H1 (cell line): ENCODE data around the gene ATAD5. TPM values are rescaled to one million over a fixed set of nuclear protein-coding genes. Genes with fewer than 3 reads are reported as not detected.

Experiments used
- CTCF ChIA-PET: fragments of 300-600 bp; sonication (Branson Sonifier 250); formaldehyde crosslinking; loops from one replicate; lab custom pipeline; 2021; ENCODE audit not compliant: partially characterized antibody; lab: Charles Lee
- POLR2A ChIA-PET: fragments of 300-600 bp; sonication (Branson Sonifier 250); formaldehyde crosslinking; loops from one replicate; lab custom pipeline; 2021; ENCODE audit warnings: inconsistent platforms; ENCODE audit not compliant: partially characterized antibody; lab: Charles Lee
- DNase-seq, 2 experiments: peaks; one replicate each; pipeline versions ENCODE4 v3.0.0 to v3.0.0-alpha.2; 2010 to 2022; ENCODE audit warnings: low spot score in 2 of 2, low read depth in 1 of 2, mixed read lengths in 1 of 2
- FAIRE-seq: peaks from 2 replicates; lab custom pipeline; 2011; peaks lifted over from hg19 to GRCh38; lab: Jason Lieb, UNC
- H2AFZ ChIP-seq: 2 replicates; pipeline ENCODE4 v1.8.1; 2012; ENCODE audit warnings: low read length, inconsistent platforms
- H2AK5ac ChIP-seq: 2 replicates; pipeline ENCODE4 v1.6.1; 2013; ENCODE audit warnings: low read depth, low read length
- H2BK120ac ChIP-seq: replicated peaks from 2 replicates; pipeline ENCODE3; 2013; ENCODE audit warnings: low read depth, low read length, inconsistent platforms
- H2BK12ac ChIP-seq: 2 replicates; pipeline ENCODE4 v1.6.1; 2013; ENCODE audit warnings: low read depth, low read length
- H2BK15ac ChIP-seq: 2 replicates; pipeline ENCODE4 v1.6.1; 2013; ENCODE audit warnings: low read length
- H2BK20ac ChIP-seq: 2 replicates; pipeline ENCODE4 v1.6.1; 2013; ENCODE audit warnings: low read length
- H2BK5ac ChIP-seq: 2 replicates; pipeline ENCODE4 v1.6.1; 2013; ENCODE audit warnings: low read depth, low read length
- H3K14ac ChIP-seq: 2 replicates; pipeline ENCODE4 v1.6.1; 2013; ENCODE audit warnings: inconsistent platforms; ENCODE audit not compliant: insufficient read length
- H3K18ac ChIP-seq: 2 replicates; pipeline ENCODE4 v1.6.1; 2013; ENCODE audit warnings: low read length; ENCODE audit errors: extremely low read depth
- H3K23ac ChIP-seq: 2 replicates; pipeline ENCODE4 v1.6.1; 2013; ENCODE audit warnings: inconsistent platforms; ENCODE audit not compliant: insufficient read length
- H3K23me2 ChIP-seq: 2 replicates; pipeline ENCODE4 v1.6.1; 2013; ENCODE audit warnings: low read depth, low read length
- H3K27ac ChIP-seq: 2 replicates; pipeline ENCODE4 v1.6.1; 2011; ENCODE audit warnings: low read depth, low read length, inconsistent platforms
- H3K27me3 ChIP-seq, 4 experiments: replicated peaks in 1 of 4; 1 replicate in 1 of 4; 2 replicates in 3 of 4; pipeline versions ENCODE4 v1.6.1 to v1.8.1; 2011 to 2013; ENCODE audit warnings: low read length in 3 of 4, mild to moderate bottlenecking in 3 of 4, inconsistent platforms in 2 of 4, mixed read lengths in 2 of 4, moderate library complexity in 1 of 4; ENCODE audit not compliant: control insufficient read depth in 3 of 4, insufficient read depth in 3 of 4; ENCODE audit errors: extremely low read depth in 1 of 4
- H3K36me3 ChIP-seq, 4 experiments: 2 replicates each; pipeline versions ENCODE4 v1.6.1 to v1.8.1; 2011 to 2013; ENCODE audit warnings: mild to moderate bottlenecking in 4 of 4, low read length in 3 of 4, moderate library complexity in 2 of 4, control low read depth in 1 of 4, inconsistent platforms in 1 of 4; ENCODE audit not compliant: insufficient read depth in 4 of 4, control insufficient read depth in 2 of 4
- H3K4ac ChIP-seq: replicated peaks from 2 replicates; pipeline ENCODE3; 2013; ENCODE audit warnings: low read length, low read depth, mixed read lengths, inconsistent platforms; ENCODE audit not compliant: insufficient read length
- H3K4me1 ChIP-seq, 4 experiments: replicated peaks in 1 of 4; 1 replicate in 1 of 4; 2 replicates in 3 of 4; pipeline versions ENCODE4 v1.6.1 to v1.8.1; 2011 to 2013; ENCODE audit warnings: low read length in 3 of 4, inconsistent platforms in 2 of 4, mixed read lengths in 1 of 4; ENCODE audit not compliant: insufficient read depth in 4 of 4, control insufficient read depth in 3 of 4
- H3K4me2 ChIP-seq, 2 experiments: 2 replicates each; pipeline versions ENCODE4 v1.6.1 to v1.8.1; 2011 to 2013; ENCODE audit warnings: low read depth in 2 of 2, low read length in 2 of 2, control low read depth in 1 of 2, inconsistent platforms in 1 of 2, mild to moderate bottlenecking in 1 of 2; ENCODE audit not compliant: insufficient read depth in 1 of 2
- H3K4me3 ChIP-seq, 4 experiments: fragments of 200-600, 300-600 bp in 1 of 4; sonication (generic), shearing (Covaris generic), sonication (Bioruptor Twin) in 1 of 4; 2 replicates each; pipeline versions ENCODE4 v1.5.1 to v1.8.1; 2011 to 2016; ENCODE audit warnings: low read length in 4 of 4, low read depth in 3 of 4, control low read depth in 2 of 4, inconsistent platforms in 2 of 4, mild to moderate bottlenecking in 2 of 4, mixed read lengths in 1 of 4, moderate library complexity in 1 of 4; ENCODE audit not compliant: insufficient read depth in 2 of 4; ENCODE audit errors: extremely low read depth in 1 of 4
- H3K56ac ChIP-seq: replicated peaks from 2 replicates; pipeline ENCODE3; 2013; ENCODE audit warnings: low read depth, mild to moderate bottlenecking, mixed read lengths, low read length, inconsistent platforms; ENCODE audit not compliant: insufficient read length
- H3K79me1 ChIP-seq: 2 replicates; pipeline ENCODE4 v1.6.1; 2013; ENCODE audit warnings: low read depth, low read length, control low read depth
- H3K79me2 ChIP-seq, 2 experiments: 2 replicates each; pipeline versions ENCODE4 v1.6.1 to v1.8.1; 2012 to 2013; ENCODE audit warnings: low read length in 2 of 2, mild to moderate bottlenecking in 2 of 2, inconsistent platforms in 1 of 2; ENCODE audit not compliant: insufficient read depth in 2 of 2, control insufficient read depth in 1 of 2
- H3K9ac ChIP-seq, 4 experiments: replicated peaks in 1 of 4; 1 replicate in 1 of 4; 2 replicates in 3 of 4; pipeline versions ENCODE4 v1.6.1 to v1.8.1; 2011 to 2013; ENCODE audit warnings: low read depth in 3 of 4, low read length in 3 of 4, control low read depth in 2 of 4, mild to moderate bottlenecking in 2 of 4, moderate library complexity in 2 of 4, inconsistent platforms in 1 of 4; ENCODE audit errors: extremely low read depth in 1 of 4
- H3K9me3 ChIP-seq, 2 experiments: 2 replicates each; pipeline versions ENCODE4 v1.6.1 to v1.8.1; 2012 to 2013; ENCODE audit warnings: mild to moderate bottlenecking in 2 of 2, moderate library complexity in 2 of 2, control low read depth in 1 of 2, inconsistent platforms in 1 of 2, low read depth in 1 of 2, low read length in 1 of 2, mixed read lengths in 1 of 2; ENCODE audit not compliant: insufficient read depth in 2 of 2
- H4K20me1 ChIP-seq, 2 experiments: replicated peaks in 1 of 2; 2 replicates each; pipeline versions ENCODE3 to v1.8.1; 2011 to 2013; ENCODE audit warnings: inconsistent platforms in 2 of 2, low read length in 2 of 2, mild to moderate bottlenecking in 1 of 2; ENCODE audit not compliant: insufficient read depth in 2 of 2, control insufficient read depth in 1 of 2
- H4K5ac ChIP-seq: 2 replicates; pipeline ENCODE4 v1.6.1; 2013; ENCODE audit warnings: low read length, low read depth, mixed read lengths, inconsistent platforms; ENCODE audit not compliant: insufficient read length
- H4K8ac ChIP-seq: 2 replicates; pipeline ENCODE4 v1.8.0; 2013; ENCODE audit warnings: mild to moderate bottlenecking, moderate library complexity, low read length, inconsistent platforms; ENCODE audit not compliant: insufficient read depth; ENCODE audit errors: extremely low read depth
- H4K91ac ChIP-seq: replicated peaks from 2 replicates; pipeline ENCODE3; 2013; ENCODE audit warnings: low read length, mixed read lengths, inconsistent platforms; ENCODE audit not compliant: insufficient read length
- E2F6 ChIP-seq: IDR thresholded peaks from 2 replicates; pipeline ENCODE4 v1.6.1; 2012; ENCODE audit warnings: inconsistent platforms
- HDAC2 ChIP-seq, 2 experiments: fragments of 300-600 bp in 1 of 2; sonication (generic) in 1 of 2; IDR thresholded peaks; 2 replicates each; pipeline ENCODE4 v1.6.1; 2011 to 2012; ENCODE audit warnings: low read depth in 2 of 2, low read length in 2 of 2, mild to moderate bottlenecking in 2 of 2, moderate library complexity in 2 of 2, borderline replicate concordance in 1 of 2, inconsistent platforms in 1 of 2
- MAX ChIP-seq: IDR thresholded peaks from 2 replicates; pipeline ENCODE4 v1.6.1; 2012; ENCODE audit warnings: inconsistent platforms
- TAF1 ChIP-seq: IDR thresholded peaks from 2 replicates; pipeline ENCODE4 v1.6.1; 2011; ENCODE audit warnings: mild to moderate bottlenecking, low read depth, low read length
- WGBS, 2 experiments: shearing (Covaris generic) in 1 of 2; methylation state at CpG; one replicate each; pipeline versions ENCODE4 v1.1.6 to v1.1.7; 2013 to 2015; ENCODE audit warnings: low lambda C conversion rate in 2 of 2, mixed read lengths in 2 of 2, inconsistent platforms in 1 of 2, low coverage in 1 of 2, missing lambda C conversion rate in 1 of 2; ENCODE audit not compliant: insufficient replicate concordance in 2 of 2, insufficient coverage in 1 of 2, insufficient read length in 1 of 2; ENCODE audit errors: extremely low coverage in 1 of 2, missing lambda C conversion rate in 1 of 2; 5-methylcytosine and 5-hydroxymethylcytosine counted together
- polyA plus RNA-seq, 7 experiments: library from polyadenylated mRNA; depleted of rRNA in 3 of 7; stranded (reverse) in 5 of 7; unstranded in 2 of 7; fragments of >200 nt in 5 of 7; fragments of 200-250 nt in 2 of 7; gene quantifications; 1 replicate in 5 of 7; 2 replicates in 1 of 7; 4 replicates in 1 of 7; pipeline versions ENCODE4 v1.2.1 to v1.2.3, GENCODE V29; 2011 to 2013; ENCODE audit warnings: missing spikeins in 2 of 7, mixed read lengths in 2 of 7
- total RNA-seq: library from RNA; stranded (reverse); fragmentation: NEBNext Ultra II Directional; extraction: Animal tissue kit (Norgen Biotek cat#: 25700); gene quantifications from 2 replicates; pipeline ENCODE4 v1.2.1, GENCODE V29; 2021

ATAD5 gene
- total and polyA plus RNA-seq, 2 of the 8 experiments (the other 6 are each of a cell fraction or from before 2014, with no cell fraction given): 3.5 to 30.0 TPM

GRCh38 chr17:30793282-30793977 lies 38.3 kb upstream of the ATAD5 start:
- H3K36me3 ChIP-seq: peaks cover 0 to 72% (median 12%) of the 10 kb centered on the region in 4 experiments; a peak in 4 of 8 replicates
- H3K79me2 ChIP-seq: no peaks in the 10 kb centered on the region
- H3K23me2 ChIP-seq: no peaks in the 10 kb centered on the region
- no peak for FAIRE-seq
- ChIA-PET CTCF (no interaction called here), POLR2A (interaction anchor here (1.3 to 2.8 kb wide), 3 partner anchors 9 to 46 kb away, joined by 4 to 11 read pairs (median 8); no protein-coding TSS in a partner anchor)
- H2BK120ac ChIP-seq: no peak overlapping the region
- H3K4me3 ChIP-seq: no peak overlapping the region
- no peak overlapping the region for H3K18ac ChIP-seq
- no peak overlapping the region for H2BK15ac ChIP-seq
- H3K27ac ChIP-seq: no peak overlapping the region
- no peaks in the 10 kb centered on the region for H3K9me3 ChIP-seq
- no peaks in the 10 kb centered on the region for H3K27me3 ChIP-seq
- no peak overlapping the region for H3K14ac ChIP-seq
- no peak overlapping the region for H4K8ac ChIP-seq
- no peak overlapping the region for H2BK5ac ChIP-seq
- H3K4ac ChIP-seq: no peak overlapping the region
- H4K20me1 ChIP-seq: no peaks in the 10 kb centered on the region
- no peak overlapping the region for H2AK5ac ChIP-seq
- no peaks in the 10 kb centered on the region for H3K79me1 ChIP-seq
- H4K5ac ChIP-seq: no peak overlapping the region
- no peak overlapping the region for H2BK20ac ChIP-seq
- H3K23ac ChIP-seq: no peak overlapping the region
- H3K4me2 ChIP-seq: no peak overlapping the region
- no peak for DNase-seq
- no peaks in the 10 kb centered on the region for H3K4me1 ChIP-seq
- no peak overlapping the region for H4K91ac ChIP-seq
- whole genome bisulfite sequencing, 2 experiments: 94% methylated on average over 9 of the region's 9 CpGs; no CpG with 5 or more reads in 1 of the 2 experiments
- no peak overlapping the region for H2BK12ac ChIP-seq
- H2AFZ ChIP-seq: no peak overlapping the region
- H3K9ac ChIP-seq: no peak overlapping the region
- no peak overlapping the region for H3K56ac ChIP-seq
- TF ChIP-seq HDAC2 (IDR thresholded peaks at IDR 0.05; ENCODE audit: borderline replicate concordance in 1 of 2, low read depth in 2 of 2, low read length in 2 of 2) (no peak), E2F6 (no peak), TAF1 (no peak), MAX (no peak)
